GM23248 (cell line): ENCODE data around the gene TPK1. TPM values are rescaled to one million over a fixed set of nuclear protein-coding genes. Genes with fewer than 3 reads are reported as not detected.
"Not testable (repeated sequence)": the region's sequence is repeated elsewhere in the genome, so short reads cannot be mapped to it uniquely, and the experiment has no call there.

ENCODE experiments used
- DNase-seq: peaks from one replicate; pipeline ENCODE4 v3.0.0-alpha.2; 2015
- H2AFZ ChIP-seq: fragments of 200-600 bp; sonication (generic); 2 replicates; pipeline ENCODE4 v1.6.1; 2016; ENCODE audit warnings: antibody characterized with exemption
- H3F3A ChIP-seq: fragments of 200-600 bp; sonication (generic); 2 replicates; pipeline ENCODE4 v1.6.1; 2016; ENCODE audit warnings: mild to moderate bottlenecking, antibody characterized with exemption, mixed run types; ENCODE audit not compliant: insufficient read depth
- H3K27ac ChIP-seq: fragments of 200-600 bp; sonication (generic); 2 replicates; pipeline ENCODE4 v1.5.1; 2016; ENCODE audit warnings: mild to moderate bottlenecking
- H3K27me3 ChIP-seq: fragments of 200-600 bp; sonication (generic); replicated peaks from 2 replicates; pipeline ENCODE4 v1.6.1; 2016; ENCODE audit warnings: mild to moderate bottlenecking; ENCODE audit not compliant: insufficient read depth
- H3K36me3 ChIP-seq: fragments of 200-600 bp; sonication (generic); 2 replicates; pipeline ENCODE4 v1.6.1; 2016; ENCODE audit warnings: low read depth, mild to moderate bottlenecking
- H3K4me1 ChIP-seq: fragments of 200-600 bp; sonication (generic); 2 replicates; pipeline ENCODE4 v1.6.1; 2016; ENCODE audit warnings: mild to moderate bottlenecking; ENCODE audit not compliant: insufficient read depth
- H3K4me2 ChIP-seq: fragments of 200-600 bp; sonication (generic); one replicate; pipeline ENCODE4 v1.6.1; 2016; ENCODE audit warnings: mild to moderate bottlenecking; ENCODE audit not compliant: unreplicated experiment
- H3K4me3 ChIP-seq: fragments of 200-600 bp; sonication (generic); 2 replicates; pipeline ENCODE4 v1.5.1; 2016; ENCODE audit warnings: mild to moderate bottlenecking
- H3K79me2 ChIP-seq: fragments of 200-600 bp; sonication (generic); 2 replicates; pipeline ENCODE4 v1.6.1; 2016; ENCODE audit warnings: mild to moderate bottlenecking; ENCODE audit not compliant: insufficient read depth
- H3K9ac ChIP-seq: fragments of 200-600 bp; sonication (generic); 2 replicates; pipeline ENCODE4 v1.6.1; 2016; ENCODE audit warnings: mild to moderate bottlenecking
- H3K9me2 ChIP-seq: fragments of 200-600 bp; sonication (generic); 2 replicates; pipeline ENCODE4 v1.6.1; 2016; ENCODE audit warnings: mixed run types, mild to moderate bottlenecking, moderate library complexity; ENCODE audit not compliant: insufficient read depth
- H3K9me3 ChIP-seq: fragments of 200-600 bp; sonication (generic); one replicate; pipeline ENCODE4 v1.6.1; 2017; ENCODE audit warnings: low read depth
- H4K20me1 ChIP-seq: fragments of 200-600 bp; sonication (generic); 2 replicates; pipeline ENCODE4 v1.6.0; 2016; ENCODE audit not compliant: insufficient read depth
- EZH2 ChIP-seq: fragments of 200-600 bp; sonication (generic); IDR thresholded peaks from 2 replicates; pipeline ENCODE4 v1.6.1; 2018; ENCODE audit warnings: antibody characterized with exemption, mild to moderate bottlenecking; ENCODE audit not compliant: insufficient read depth, poor library complexity, severe bottlenecking
- EZH2phosphoT487 ChIP-seq: fragments of 200-600 bp; sonication (generic); IDR thresholded peaks from 2 replicates; pipeline ENCODE4 v1.6.1; 2018; ENCODE audit warnings: antibody characterized with exemption, moderate library complexity, mild to moderate bottlenecking, low read depth; ENCODE audit not compliant: insufficient read depth
- WGBS, 2 experiments: methylation state at CpG; one replicate each; pipeline ENCODE4 v1.1.6; 2015 to 2017; ENCODE audit warnings: low lambda C conversion rate in 2 of 2, low coverage in 1 of 2; ENCODE audit errors: missing lambda C conversion rate in 2 of 2; 5-methylcytosine and 5-hydroxymethylcytosine counted together
- in situ Hi-C: fragments of 300-500 bp; cut with MboI; formaldehyde crosslinking; loops from 2 replicates; pipeline ENCODE4 v1.15.0; 2020
- polyA plus RNA-seq: library from polyadenylated mRNA; unstranded; fragments of >200 nt; fragmentation: Nextera tagmentation; extraction: Ambion mirVana; gene quantifications from 2 replicates; pipeline ENCODE4 v1.2.1, GENCODE V29; 2016
- total RNA-seq: library from RNA; depleted of rRNA; stranded (reverse); fragments of >200 nt; shearing (Covaris generic); gene quantifications from 2 replicates; pipeline ENCODE4 v1.2.3, GENCODE V29; 2014

Gene TPK1
- total and polyA plus RNA-seq, 2 experiments from 2014 or later = 2.9 to 3.7 TPM

- TF ChIP-seq EZH2 (no peak), EZH2phosphoT487 (no peak)
- H3F3A ChIP-seq = no peaks in the 10 kb centered on the region
- no peaks in the 10 kb centered on the region for H3K9me3 ChIP-seq
- WGBS, 2 experiments = 18% methylated on average over 2 of the region's 2 CpGs
- H3K4me2 ChIP-seq = no peak overlapping the region
- no peak overlapping the region for H3K9ac ChIP-seq
- no peak overlapping the region for H3K27ac ChIP-seq
- H3K79me2 ChIP-seq = no peaks in the 10 kb centered on the region
- DNase-seq = no peak
- no peaks in the 10 kb centered on the region for H3K36me3 ChIP-seq
- no peaks in the 10 kb centered on the region for H3K4me1 ChIP-seq
- in situ Hi-C loops = no loop called here
- H3K27me3 ChIP-seq = no peaks in the 10 kb centered on the region
- no peak overlapping the region for H2AFZ ChIP-seq
- no peak overlapping the region for H3K4me3 ChIP-seq
- no peaks in the 10 kb centered on the region for H3K9me2 ChIP-seq
- H4K20me1 ChIP-seq = no peaks in the 10 kb centered on the region
Observed at GRCh38 chr7:144428431-144428830, 407.4 kb downstream of the TPK1 start.

DNA sequence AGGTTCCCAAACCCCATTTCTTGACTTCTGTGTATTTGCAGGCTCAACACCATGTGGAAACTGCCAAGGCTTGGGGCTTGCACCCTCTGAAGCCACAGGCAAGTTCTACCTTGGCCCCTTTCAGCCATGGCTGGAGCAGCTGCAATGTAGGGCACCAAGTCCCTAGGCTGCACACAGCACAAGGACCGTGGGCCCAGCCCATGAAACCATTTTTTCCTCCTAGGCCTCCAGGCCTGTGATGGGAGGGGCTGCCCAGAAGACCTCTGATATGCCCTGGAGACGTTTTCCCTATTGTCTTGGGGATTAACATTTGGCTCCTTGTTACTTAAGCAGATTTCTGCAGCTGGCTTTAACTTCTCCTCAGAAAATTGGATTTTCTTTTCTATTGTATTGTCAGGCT lies 408.3 kb downstream of the TPK1 start:
- in situ Hi-C loops, H3K9me2 ChIP-seq, H3K36me3 ChIP-seq, H3K79me2 ChIP-seq, H3K4me3 ChIP-seq, H3F3A ChIP-seq, H3K4me1 ChIP-seq, H4K20me1 ChIP-seq, H3K27ac ChIP-seq, H2AFZ ChIP-seq, H3K27me3 ChIP-seq, H3K9me3 ChIP-seq, H3K4me2 ChIP-seq, DNase-seq, H3K9ac ChIP-seq: not testable (repeated sequence)
- 3 to 8% methylated on average over 2 of the region's 2 CpGs for WGBS, 2 experiments

DNA sequence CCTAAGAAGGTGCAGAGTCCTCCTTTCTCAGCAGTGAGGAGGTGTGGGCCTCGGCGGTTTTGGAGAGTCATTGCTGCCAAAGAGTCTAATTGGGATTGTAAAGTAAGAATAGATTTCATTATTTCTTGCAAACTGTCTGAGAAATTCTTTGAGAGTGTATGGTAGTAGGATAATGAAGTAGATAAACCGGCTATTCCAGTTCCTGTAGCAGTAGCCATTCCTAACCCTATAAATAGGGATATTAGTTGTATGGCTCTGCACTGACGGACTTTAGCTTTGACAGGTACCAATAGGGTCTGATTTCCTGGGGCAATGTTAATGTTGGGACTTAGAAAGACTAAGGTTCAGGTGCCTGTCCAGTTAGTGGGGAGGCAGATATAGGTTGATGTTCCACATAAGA lies 416.9 kb downstream of the TPK1 start:
- H3K27ac ChIP-seq, in situ Hi-C loops, H3K27me3 ChIP-seq, H3K4me1 ChIP-seq, H3K4me3 ChIP-seq, H3K9me2 ChIP-seq, H3K9me3 ChIP-seq, H2AFZ ChIP-seq, H3K9ac ChIP-seq, H3K4me2 ChIP-seq, DNase-seq, H3K79me2 ChIP-seq, H4K20me1 ChIP-seq, H3F3A ChIP-seq, H3K36me3 ChIP-seq: not testable (repeated sequence)
- 29 to 33% methylated on average over 4 of the region's 4 CpGs for WGBS, 2 experiments

DNA sequence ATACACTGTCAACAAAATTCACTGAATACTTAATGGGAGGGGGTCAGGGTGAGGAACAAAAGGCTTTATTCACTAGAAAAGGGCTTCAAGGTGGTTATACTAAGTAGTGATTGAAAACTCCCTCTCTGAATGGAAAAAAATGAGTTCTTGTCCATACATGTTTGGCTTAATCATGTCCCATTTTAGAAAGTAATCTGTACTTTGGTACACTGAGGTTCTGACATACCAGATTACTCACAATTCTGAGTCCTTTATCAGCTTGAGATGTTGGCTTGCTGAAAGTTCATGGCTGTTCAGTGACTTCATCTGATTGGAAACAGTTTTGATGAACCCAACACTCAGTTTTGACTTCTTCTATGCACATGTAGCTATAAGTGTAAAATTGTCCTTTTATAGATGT lies 419.5 kb downstream of the TPK1 start:
- H3K79me2 ChIP-seq = no peaks in the 10 kb centered on the region
- H3K4me3 ChIP-seq = no peak overlapping the region
- TF ChIP-seq EZH2phosphoT487 = no peak
- TF ChIP-seq EZH2 = no peak
- H3K36me3 ChIP-seq = no peaks in the 10 kb centered on the region
- H3K27ac ChIP-seq = no peak overlapping the region
- no peaks in the 10 kb centered on the region for H3K9me3 ChIP-seq
- no peak overlapping the region for H3K9ac ChIP-seq
- no peaks in the 10 kb centered on the region for H3F3A ChIP-seq
- no peaks in the 10 kb centered on the region for H3K9me2 ChIP-seq
- no peak for DNase-seq
- H3K27me3 ChIP-seq = no peaks in the 10 kb centered on the region; the same call in 1 of the 2 replicates
- in situ Hi-C loops = no loop called here
- no peaks in the 10 kb centered on the region for H3K4me1 ChIP-seq
- H2AFZ ChIP-seq = no peak overlapping the region
- H3K4me2 ChIP-seq = no peak overlapping the region
- no peaks in the 10 kb centered on the region for H4K20me1 ChIP-seq

DNA sequence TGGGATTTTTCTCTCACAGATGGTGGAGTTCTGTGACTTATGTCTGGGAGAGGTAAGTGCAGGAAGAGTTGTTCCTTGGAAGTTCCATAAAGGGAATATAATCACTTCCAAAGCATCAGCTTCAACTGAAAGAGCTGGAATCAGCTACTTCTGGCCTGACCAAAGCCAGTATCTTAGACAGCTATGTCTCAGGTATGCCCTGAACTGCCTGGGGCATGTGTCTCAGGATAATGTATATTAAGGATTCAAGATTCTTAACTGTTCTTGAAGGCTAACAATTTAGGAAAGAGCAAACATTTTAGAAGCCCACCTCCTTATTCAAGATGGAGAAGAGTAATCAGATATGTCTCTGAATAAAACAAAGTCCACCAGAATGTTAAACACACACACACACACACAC lies 420.0 kb downstream of the TPK1 start:
- H3F3A ChIP-seq = no peaks in the 10 kb centered on the region
- H3K79me2 ChIP-seq = no peaks in the 10 kb centered on the region
- H3K9me2 ChIP-seq = no peaks in the 10 kb centered on the region
- no peaks in the 10 kb centered on the region for H4K20me1 ChIP-seq
- H3K9me3 ChIP-seq = no peaks in the 10 kb centered on the region
- H3K4me3 ChIP-seq = no peak overlapping the region
- H2AFZ ChIP-seq = no peak overlapping the region
- no peaks in the 10 kb centered on the region for H3K4me1 ChIP-seq
- H3K36me3 ChIP-seq = no peaks in the 10 kb centered on the region
- H3K4me2 ChIP-seq = no peak overlapping the region
- no peaks in the 10 kb centered on the region; the same call in 1 of the 2 replicates for H3K27me3 ChIP-seq
- DNase-seq = no peak
- H3K9ac ChIP-seq = no peak overlapping the region
- in situ Hi-C loops = no loop called here
- H3K27ac ChIP-seq = no peak overlapping the region
- no peak for TF ChIP-seq EZH2phosphoT487
- TF ChIP-seq EZH2 = no peak
